ENCODE results near the gene DIP2C.
A peak's percentile ranks its signal among the peaks of the same experiment; 100 is the strongest.
"Not testable (repeated sequence)": the region's sequence is repeated elsewhere in the genome, so short reads cannot be mapped to it uniquely, and the experiment has no call there.

The DIP2C gene

GRCh38 chr10:406976-407375 lies 282.5 kb downstream of the DIP2C start:
- no peak for DNase-seq

GRCh38 chr10:405648-406047 lies 283.8 kb downstream of the DIP2C start:
- no peak for DNase-seq

- no peak for DNase-seq
Measured at GRCh38 chr10:404991-405390, 284.5 kb downstream of the DIP2C start.

GRCh38 chr10:404346-404745 lies 285.1 kb downstream of the DIP2C start:
- DNase-seq = no peak

- DNase-seq = no peak
Measured at GRCh38 chr10:398954-399353, 290.5 kb downstream of the DIP2C start.

GRCh38 chr10:397321-398068 lies 292.0 kb downstream of the DIP2C start:
- peak; percentile 21 for DNase-seq

GRCh38 chr10:396535-397220 lies 292.8 kb downstream of the DIP2C start:
- no peak for DNase-seq

- DNase-seq = no peak
Measured at GRCh38 chr10:396107-396506, 293.4 kb downstream of the DIP2C start.

GRCh38 chr10:395665-396064 lies 293.8 kb downstream of the DIP2C start:
- no peak for DNase-seq

- not testable (repeated sequence) for DNase-seq
Measured at GRCh38 chr10:394439-395101, 294.9 kb downstream of the DIP2C start.

GRCh38 chr10:393787-394438 lies 295.6 kb downstream of the DIP2C start:
- DNase-seq = no peak

GRCh38 chr10:393106-393745 lies 296.2 kb downstream of the DIP2C start:
- no peak for DNase-seq

GRCh38 chr10:392705-393037 lies 296.8 kb downstream of the DIP2C start:
- no peak for DNase-seq

GRCh38 chr10:391847-392704 lies 297.4 kb downstream of the DIP2C start:
- DNase-seq = no peak

- no peak for DNase-seq
Measured at GRCh38 chr10:391305-391704, 298.2 kb downstream of the DIP2C start.

- no peak for DNase-seq
Measured at GRCh38 chr10:390449-391100, 298.9 kb downstream of the DIP2C start.

GRCh38 chr10:389836-390448 lies 299.5 kb downstream of the DIP2C start:
- no peak for DNase-seq

- DNase-seq = no peak
Measured at GRCh38 chr10:389261-389790, 300.1 kb downstream of the DIP2C start.

GRCh38 chr10:388661-389045 lies 300.8 kb downstream of the DIP2C start:
- no peak for DNase-seq

GRCh38 chr10:387909-388660 lies 301.4 kb downstream of the DIP2C start:
- DNase-seq = no peak
